Left colon (tissue), 2 donors: ENCODE measurements around the gene CHI3L1. TPM values are rescaled to one million over a fixed set of nuclear protein-coding genes. Genes with fewer than 3 reads are reported as not detected.

Source experiments
- ATAC-seq: fragments of 200-7000 bp; cut with Tn5 transposase; one replicate; pipeline ENCODE4 v1.9.1; 2020; ENCODE audit warnings: mild to moderate bottlenecking, moderate library complexity
- DNase-seq, 2 donors: peaks; one replicate each; pipeline ENCODE4 v3.0.0-alpha.2; 2020
- intact Hi-C, 2 donors: fragments of 100-400 bp; cut with DNase I in 1 of 2; cut with micrococcal nuclease in 1 of 2; formaldehyde crosslinking; loops; one replicate each; pipeline versions ENCODE4 v1.11.2 to v1.14.0; 2022; cut with DNase I, micrococcal nuclease
- total RNA-seq, 2 donors: library from RNA; stranded (reverse); fragmentation: NEBNext Ultra II Directional; extraction: Animal tissue kit (Norgen Biotek cat#: 25700); gene quantifications; one replicate each; pipeline ENCODE4 v1.2.1, GENCODE V29; 2021
- donor health status: DM: no; HTN: no; CAD: no.
- donor health status: DM: yes; HTN: yes; CAD: no.

Gene CHI3L1
- total RNA-seq, 2 donors from 2014 or later: 0.67 to 3.0 TPM

- no peak for ATAC-seq
- intact Hi-C loops: no loop called here
- no peak for DNase-seq
Measured at GRCh38 chr1:203145321-203146041, 41.0 kb downstream of the CHI3L1 start.

GRCh38 chr1:203144661-203145060 is 41.8 kb downstream of the CHI3L1 start:
- DNase-seq: no peak
- ATAC-seq: no peak
- intact Hi-C loops: no loop called here

- peak; percentile 51 for ATAC-seq
- intact Hi-C loops: no loop called here
- no peak for DNase-seq
Measured at GRCh38 chr1:203143641-203144040, 42.9 kb downstream of the CHI3L1 start.

- DNase-seq: no peak
- no peak for ATAC-seq
Measured at GRCh38 chr1:203142684-203143408, 43.7 kb downstream of the CHI3L1 start.

GRCh38 chr1:203142124-203142523 is 44.4 kb downstream of the CHI3L1 start:
- no peak for ATAC-seq
- DNase-seq: no peak
- intact Hi-C loops: no loop called here

More at GRCh38 chr1:203142684-203143408, 43.7 kb downstream of the CHI3L1 start:
- intact Hi-C loops: no loop called here

GRCh38 chr1:203140743-203141520 is 45.6 kb downstream of the CHI3L1 start:
- DNase-seq (no peak), ATAC-seq (no peak)
- intact Hi-C loops: no loop called here

- intact Hi-C loops: no loop called here
- ATAC-seq (no peak), DNase-seq (no peak)
Measured at GRCh38 chr1:203139976-203140475, 46.5 kb downstream of the CHI3L1 start.

- intact Hi-C loops: no loop called here
Measured at GRCh38 chr1:203138066-203138465, 48.4 kb downstream of the CHI3L1 start.

GRCh38 chr1:203137324-203137723 is 49.2 kb downstream of the CHI3L1 start:
- intact Hi-C loops: no loop called here
- no peak for DNase-seq
- ATAC-seq: no peak

More at GRCh38 chr1:203138066-203138465, 48.4 kb downstream of the CHI3L1 start:
- DNase-seq: no peak
- no peak for ATAC-seq

- intact Hi-C loops: no loop called here
- DNase-seq: no peak
- ATAC-seq: no peak
Measured at GRCh38 chr1:203136409-203137042, 50.0 kb downstream of the CHI3L1 start.

- DNase-seq: no peak
- peak; percentile 59 for ATAC-seq
- intact Hi-C loops: no loop called here
Measured at GRCh38 chr1:203135636-203136305, 50.7 kb downstream of the CHI3L1 start.

GRCh38 chr1:203133970-203134725 is 52.4 kb downstream of the CHI3L1 start:
- no peak for DNase-seq

GRCh38 chr1:203131548-203132200 is 54.8 kb downstream of the CHI3L1 start:
- intact Hi-C loops: no loop called here
- DNase-seq (no peak), ATAC-seq (no peak)

More at GRCh38 chr1:203133970-203134725, 52.4 kb downstream of the CHI3L1 start:
- intact Hi-C loops: no loop called here
- ATAC-seq: no peak

- DNase-seq: no peak
- ATAC-seq: no peak
- intact Hi-C loops: no loop called here
Measured at GRCh38 chr1:203130358-203130985, 56.0 kb downstream of the CHI3L1 start.

- intact Hi-C loops: no loop called here
- ATAC-seq: no peak
- DNase-seq: no peak
Measured at GRCh38 chr1:203129501-203130231, 56.8 kb downstream of the CHI3L1 start.
